Omental fat pad (tissue), 4 donors: ENCODE data around the gene INPP5F. TPM values are rescaled to one million over a fixed set of nuclear protein-coding genes. Genes with fewer than 3 reads are reported as not detected.

Source experiments
- ATAC-seq: fragments of 150-250 bp; one replicate; pipeline ENCODE4 v1.9.1; 2016; ENCODE audit warnings: mild to moderate bottlenecking, moderate library complexity; ENCODE audit not compliant: low FRiP score
- DNase-seq: peaks from one replicate; pipeline ENCODE4 v3.0.0-alpha.2; 2019; ENCODE audit warnings: low spot score
- total RNA-seq, 4 donors: library from RNA; depleted of rRNA; stranded (reverse); fragments of >200 nt; gene quantifications; one replicate each; pipeline ENCODE4 v1.1.0, GENCODE V29; 2016
- TF ChIP-seq, protein P1 (sequence below), 3 donors: fragments of 450-650 bp; IDR thresholded peaks; one replicate each; pipeline ENCODE4 v1.5.1; 2016 to 2017; ENCODE audit warnings: antibody characterized with exemption in 3 of 3, mild to moderate bottlenecking in 3 of 3, moderate library complexity in 2 of 3

The INPP5F gene
- total RNA-seq, 4 donors from 2014 or later: 7.8 to 19.8 (median 12.3) TPM

- TF ChIP-seq, protein P1, sequence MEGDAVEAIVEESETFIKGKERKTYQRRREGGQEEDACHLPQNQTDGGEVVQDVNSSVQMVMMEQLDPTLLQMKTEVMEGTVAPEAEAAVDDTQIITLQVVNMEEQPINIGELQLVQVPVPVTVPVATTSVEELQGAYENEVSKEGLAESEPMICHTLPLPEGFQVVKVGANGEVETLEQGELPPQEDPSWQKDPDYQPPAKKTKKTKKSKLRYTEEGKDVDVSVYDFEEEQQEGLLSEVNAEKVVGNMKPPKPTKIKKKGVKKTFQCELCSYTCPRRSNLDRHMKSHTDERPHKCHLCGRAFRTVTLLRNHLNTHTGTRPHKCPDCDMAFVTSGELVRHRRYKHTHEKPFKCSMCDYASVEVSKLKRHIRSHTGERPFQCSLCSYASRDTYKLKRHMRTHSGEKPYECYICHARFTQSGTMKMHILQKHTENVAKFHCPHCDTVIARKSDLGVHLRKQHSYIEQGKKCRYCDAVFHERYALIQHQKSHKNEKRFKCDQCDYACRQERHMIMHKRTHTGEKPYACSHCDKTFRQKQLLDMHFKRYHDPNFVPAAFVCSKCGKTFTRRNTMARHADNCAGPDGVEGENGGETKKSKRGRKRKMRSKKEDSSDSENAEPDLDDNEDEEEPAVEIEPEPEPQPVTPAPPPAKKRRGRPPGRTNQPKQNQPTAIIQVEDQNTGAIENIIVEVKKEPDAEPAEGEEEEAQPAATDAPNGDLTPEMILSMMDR (IDR thresholded peaks at IDR 0.05): no peak
- no peak for ATAC-seq
Measured at GRCh38 chr10:119735451-119735850, 9.6 kb downstream of the INPP5F start.

GRCh38 chr10:119736220-119736619, 10.4 kb downstream of the INPP5F start:
- no peak for ATAC-seq
- DNase-seq: no peak
- TF ChIP-seq, protein P1 (IDR thresholded peaks at IDR 0.05): no peak

More at GRCh38 chr10:119735451-119735850, 9.6 kb downstream of the INPP5F start:
- no peak for DNase-seq

GRCh38 chr10:119737039-119737663, 11.3 kb downstream of the INPP5F start:
- TF ChIP-seq, protein P1 (IDR thresholded peaks at IDR 0.05): no peak
- DNase-seq: no peak
- ATAC-seq: peak; percentile 7

- no peak for DNase-seq
- TF ChIP-seq, protein P1 (IDR thresholded peaks at IDR 0.05): no peak
- ATAC-seq: peak; percentile 94
Measured at GRCh38 chr10:119737823-119738222, 12.0 kb downstream of the INPP5F start.

- no peak for ATAC-seq
Measured at GRCh38 chr10:119738962-119739361, 13.1 kb downstream of the INPP5F start.

DNA sequence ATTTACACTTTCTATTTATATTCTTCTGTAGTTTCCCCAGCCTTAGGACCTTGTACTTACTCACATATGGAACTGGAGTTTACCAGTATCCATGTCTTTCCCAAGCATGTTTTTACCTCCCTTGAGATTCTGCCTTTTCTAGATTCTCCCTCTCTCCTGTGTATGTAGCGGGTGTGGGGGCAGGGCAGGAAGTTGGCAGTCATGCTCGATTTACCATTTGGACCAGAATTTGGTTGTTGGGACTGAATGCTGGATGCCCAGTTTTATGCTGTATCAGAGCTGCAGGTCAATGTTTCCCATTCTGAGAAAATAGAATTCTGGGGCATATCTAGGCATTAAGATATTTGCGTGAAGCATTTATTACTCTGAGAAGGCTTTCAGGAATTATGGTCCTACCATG, 14.2 kb downstream of the INPP5F start:
- DNase-seq (no peak), ATAC-seq (no peak)
- TF ChIP-seq, protein P1 (IDR thresholded peaks at IDR 0.05): no peak

More at GRCh38 chr10:119738962-119739361, 13.1 kb downstream of the INPP5F start:
- DNase-seq: no peak
- TF ChIP-seq, protein P1 (IDR thresholded peaks at IDR 0.05): no peak

DNA sequence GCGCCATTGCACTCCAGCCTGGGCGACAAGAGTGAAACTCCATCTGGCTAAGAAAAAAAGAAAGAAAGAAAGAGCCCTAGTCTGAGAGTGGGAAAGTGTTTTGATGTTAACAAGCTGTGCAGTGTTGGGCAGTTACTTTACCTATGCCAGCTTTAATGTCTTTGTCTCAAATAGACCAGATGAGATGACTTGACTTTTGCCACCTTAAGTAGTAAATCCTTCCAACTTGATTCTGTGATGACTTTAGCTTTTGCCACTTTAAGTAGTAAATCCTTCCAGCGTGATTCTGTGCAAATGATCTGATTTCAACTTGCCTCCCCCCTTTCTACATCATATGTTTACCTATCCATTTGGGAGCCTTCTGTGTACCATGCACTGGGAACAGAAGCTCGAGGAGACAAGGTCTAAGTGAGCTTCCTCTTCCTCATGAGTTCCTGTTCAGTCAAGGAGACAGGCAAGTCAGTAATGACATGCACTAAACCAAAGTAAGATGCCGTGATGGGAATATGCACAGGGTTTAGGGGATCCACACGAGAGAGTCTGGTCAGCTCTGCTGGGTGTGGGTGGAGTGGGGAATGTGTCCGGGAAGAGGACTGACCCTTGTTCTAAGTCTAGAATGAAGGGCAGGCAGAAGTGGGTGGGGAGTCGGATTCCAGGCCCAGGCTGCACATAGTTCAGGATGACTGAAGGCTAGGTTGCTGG, 17.2 kb downstream of the INPP5F start:
- ATAC-seq (peak; percentile 91), DNase-seq (no peak)
- TF ChIP-seq, protein P1 (IDR thresholded peaks at IDR 0.05): no peak
